ENCODE data around the gene FRMPD2.

The FRMPD2 gene, protein sequence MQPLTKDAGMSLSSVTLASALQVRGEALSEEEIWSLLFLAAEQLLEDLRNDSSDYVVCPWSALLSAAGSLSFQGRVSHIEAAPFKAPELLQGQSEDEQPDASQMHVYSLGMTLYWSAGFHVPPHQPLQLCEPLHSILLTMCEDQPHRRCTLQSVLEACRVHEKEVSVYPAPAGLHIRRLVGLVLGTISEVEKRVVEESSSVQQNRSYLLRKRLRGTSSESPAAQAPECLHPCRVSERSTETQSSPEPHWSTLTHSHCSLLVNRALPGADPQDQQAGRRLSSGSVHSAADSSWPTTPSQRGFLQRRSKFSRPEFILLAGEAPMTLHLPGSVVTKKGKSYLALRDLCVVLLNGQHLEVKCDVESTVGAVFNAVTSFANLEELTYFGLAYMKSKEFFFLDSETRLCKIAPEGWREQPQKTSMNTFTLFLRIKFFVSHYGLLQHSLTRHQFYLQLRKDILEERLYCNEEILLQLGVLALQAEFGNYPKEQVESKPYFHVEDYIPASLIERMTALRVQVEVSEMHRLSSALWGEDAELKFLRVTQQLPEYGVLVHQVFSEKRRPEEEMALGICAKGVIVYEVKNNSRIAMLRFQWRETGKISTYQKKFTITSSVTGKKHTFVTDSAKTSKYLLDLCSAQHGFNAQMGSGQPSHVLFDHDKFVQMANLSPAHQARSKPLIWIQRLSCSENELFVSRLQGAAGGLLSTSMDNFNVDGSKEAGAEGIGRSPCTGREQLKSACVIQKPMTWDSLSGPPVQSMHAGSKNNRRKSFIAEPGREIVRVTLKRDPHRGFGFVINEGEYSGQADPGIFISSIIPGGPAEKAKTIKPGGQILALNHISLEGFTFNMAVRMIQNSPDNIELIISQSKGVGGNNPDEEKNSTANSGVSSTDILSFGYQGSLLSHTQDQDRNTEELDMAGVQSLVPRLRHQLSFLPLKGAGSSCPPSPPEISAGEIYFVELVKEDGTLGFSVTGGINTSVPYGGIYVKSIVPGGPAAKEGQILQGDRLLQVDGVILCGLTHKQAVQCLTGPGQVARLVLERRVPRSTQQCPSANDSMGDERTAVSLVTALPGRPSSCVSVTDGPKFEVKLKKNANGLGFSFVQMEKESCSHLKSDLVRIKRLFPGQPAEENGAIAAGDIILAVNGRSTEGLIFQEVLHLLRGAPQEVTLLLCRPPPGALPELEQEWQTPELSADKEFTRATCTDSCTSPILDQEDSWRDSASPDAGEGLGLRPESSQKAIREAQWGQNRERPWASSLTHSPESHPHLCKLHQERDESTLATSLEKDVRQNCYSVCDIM (N-terminal part only)

DNA sequence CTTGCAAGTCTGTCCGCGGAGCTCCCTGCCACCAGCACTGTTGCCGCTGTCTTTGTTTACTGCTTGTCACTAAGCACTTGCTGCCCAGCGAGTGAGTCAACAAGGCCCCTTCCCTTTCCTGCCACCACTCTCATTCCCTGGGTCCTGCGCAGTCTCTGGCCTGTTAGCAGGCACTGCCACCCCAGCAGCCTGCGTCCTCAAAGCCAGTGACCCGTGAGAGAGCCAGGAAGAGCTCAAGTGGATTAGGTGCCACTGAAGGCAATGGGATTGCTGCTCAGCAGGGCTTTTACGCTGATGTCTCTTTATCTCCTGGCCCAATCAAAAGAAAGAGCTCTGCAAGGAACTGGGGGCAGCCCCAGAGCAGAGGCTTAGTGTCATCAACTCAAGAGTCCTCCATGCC is at the start of gene FRMPD2:
FRMPD2 (minus strand) TSS at position 61 of the 400 bp plus-strand sequence. CDS start 129 bp downstream, outside the sequence.
- no peak for DNase-seq (ENCODE audit: low spot score)

DNA sequence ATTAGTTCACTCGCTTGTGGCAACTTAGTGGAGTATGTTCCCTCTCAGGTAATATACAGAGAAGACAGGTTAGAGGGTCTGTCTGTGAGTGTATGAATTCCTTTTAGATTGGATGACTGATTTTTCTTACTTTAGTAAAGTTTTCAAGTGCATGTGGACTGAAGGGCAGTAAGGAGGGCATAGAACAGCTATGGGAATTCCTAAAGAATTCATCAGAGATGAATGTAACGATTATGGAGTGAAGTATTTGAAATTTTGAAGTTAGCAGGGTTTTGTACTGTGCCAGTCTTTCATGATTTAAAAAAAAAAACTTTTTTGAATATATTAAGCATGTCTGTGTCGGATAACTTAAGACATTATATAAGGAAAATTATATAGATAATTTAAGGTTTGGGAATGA is 47.5 kb upstream of the FRMPD2 start:
- no peak for DNase-seq (ENCODE audit: low spot score)

DNA sequence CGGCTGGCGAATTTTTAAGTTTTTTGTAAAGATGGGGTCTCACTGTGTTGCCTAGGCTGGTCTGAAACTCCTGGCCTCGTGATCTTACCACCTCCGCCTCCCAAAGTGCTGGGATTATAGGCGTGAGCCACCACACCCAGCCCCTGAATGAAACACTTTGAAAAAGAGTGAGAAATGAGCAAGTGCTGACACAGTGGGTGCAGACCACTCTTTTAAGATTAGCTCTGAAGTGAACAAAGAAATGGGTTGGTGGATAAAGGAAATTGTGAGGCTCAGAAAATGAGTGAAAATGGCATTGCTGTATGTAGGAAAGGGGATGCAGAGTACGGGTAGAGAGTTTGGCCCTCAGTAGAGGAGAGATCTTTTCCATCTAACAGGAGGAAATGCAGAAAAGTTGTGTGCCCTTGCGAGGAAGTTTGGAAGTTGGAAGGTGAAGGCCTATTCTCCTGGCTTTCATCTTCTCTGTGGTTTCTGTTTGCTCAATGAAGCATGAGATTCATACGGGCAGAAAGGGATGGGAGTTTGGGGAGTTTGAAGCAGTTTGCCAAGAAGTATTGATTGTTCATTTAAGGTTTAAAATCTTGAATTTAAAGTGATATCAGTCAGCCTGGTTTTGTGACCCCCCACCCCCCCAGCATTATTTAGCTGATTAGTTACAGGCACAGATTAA is 43.0 kb upstream of the FRMPD2 start:
- DNase-seq (ENCODE audit: low spot score), result no peak

- no peak for DNase-seq (ENCODE audit: low spot score)
Observed at GRCh38 chr10:48316236-48316635, 41.7 kb upstream of the FRMPD2 start.

DNA sequence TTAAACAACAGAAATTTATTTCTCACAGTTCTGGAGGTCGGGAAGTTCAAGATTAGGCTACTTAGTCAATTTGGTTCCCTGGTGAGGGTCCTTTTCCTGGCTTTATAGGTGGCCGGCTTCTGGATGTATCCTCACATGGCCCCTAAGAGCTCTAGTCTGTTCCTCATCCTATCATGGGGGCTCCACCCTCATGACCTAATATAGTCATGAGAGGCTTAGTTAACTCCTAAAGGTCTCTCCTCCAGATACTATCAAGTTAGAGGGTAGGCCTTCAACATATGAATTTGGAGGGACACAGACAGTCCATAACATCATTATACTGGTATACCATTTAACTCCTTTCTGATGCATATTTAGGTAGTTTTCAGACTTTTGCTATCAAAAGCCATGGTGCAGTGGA is 39.6 kb upstream of the FRMPD2 start:
- no peak for DNase-seq (ENCODE audit: low spot score)

- DNase-seq (ENCODE audit: low spot score), result peak; percentile 35
Observed at GRCh38 chr10:48309711-48310226, 35.3 kb upstream of the FRMPD2 start.

GRCh38 chr10:48307711-48308018 is 33.2 kb upstream of the FRMPD2 start:
- no peak for DNase-seq (ENCODE audit: low spot score)

DNA sequence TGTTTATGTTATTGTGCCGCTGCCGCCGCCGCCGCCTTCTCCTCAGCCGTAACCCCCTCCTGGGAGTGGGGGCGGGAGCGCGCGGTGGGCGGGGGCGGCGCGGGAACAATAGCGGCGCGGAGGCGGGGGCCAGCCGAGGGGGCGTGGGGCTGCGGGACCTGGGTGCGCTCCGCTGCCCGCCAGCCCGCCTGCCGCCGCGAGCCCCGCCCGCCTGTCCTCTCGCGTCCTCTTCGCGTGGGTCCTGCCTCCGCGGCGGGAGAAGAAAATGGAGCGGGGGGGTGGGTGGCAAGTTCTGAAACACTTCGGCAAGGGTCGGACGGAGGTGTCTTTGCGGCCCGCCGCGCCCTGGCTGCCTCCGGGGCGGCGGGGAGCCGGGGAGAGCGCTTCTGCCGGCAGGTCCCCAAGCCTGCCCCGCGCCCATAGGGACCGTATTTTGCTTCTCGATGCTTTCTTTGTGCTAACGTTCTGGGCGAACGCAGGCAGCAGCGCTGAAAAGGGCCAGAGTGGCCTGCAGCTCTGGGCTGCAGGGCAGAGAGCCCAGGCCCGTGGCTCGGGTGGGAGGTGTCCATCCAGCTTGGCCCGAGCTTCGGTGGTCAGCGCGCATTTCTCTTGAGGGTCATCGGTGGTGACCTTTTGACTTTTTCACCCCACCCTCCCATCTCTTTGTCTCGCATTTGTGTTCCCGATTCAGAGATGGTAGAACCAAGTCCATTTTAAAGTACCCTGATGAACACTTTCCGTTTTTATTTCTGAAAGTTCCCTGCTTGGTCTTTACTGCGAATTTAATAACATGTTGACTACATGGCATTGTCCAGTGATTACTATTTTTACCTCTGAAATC is 32.6 kb upstream of the FRMPD2 start:
- peak; percentile 40 for DNase-seq (ENCODE audit: low spot score)

- DNase-seq (ENCODE audit: low spot score), result peak; percentile 84
Observed at GRCh38 chr10:48306265-48306869, 31.9 kb upstream of the FRMPD2 start, which contains the start of gene MAPK8. MAPK8 (plus strand) TSS chr10:48306677; CDS start chr10:48401661, 94,984 bp downstream.

- no peak for DNase-seq (ENCODE audit: low spot score)
Observed at GRCh38 chr10:48305905-48306264, 31.4 kb upstream of the FRMPD2 start.

DNA sequence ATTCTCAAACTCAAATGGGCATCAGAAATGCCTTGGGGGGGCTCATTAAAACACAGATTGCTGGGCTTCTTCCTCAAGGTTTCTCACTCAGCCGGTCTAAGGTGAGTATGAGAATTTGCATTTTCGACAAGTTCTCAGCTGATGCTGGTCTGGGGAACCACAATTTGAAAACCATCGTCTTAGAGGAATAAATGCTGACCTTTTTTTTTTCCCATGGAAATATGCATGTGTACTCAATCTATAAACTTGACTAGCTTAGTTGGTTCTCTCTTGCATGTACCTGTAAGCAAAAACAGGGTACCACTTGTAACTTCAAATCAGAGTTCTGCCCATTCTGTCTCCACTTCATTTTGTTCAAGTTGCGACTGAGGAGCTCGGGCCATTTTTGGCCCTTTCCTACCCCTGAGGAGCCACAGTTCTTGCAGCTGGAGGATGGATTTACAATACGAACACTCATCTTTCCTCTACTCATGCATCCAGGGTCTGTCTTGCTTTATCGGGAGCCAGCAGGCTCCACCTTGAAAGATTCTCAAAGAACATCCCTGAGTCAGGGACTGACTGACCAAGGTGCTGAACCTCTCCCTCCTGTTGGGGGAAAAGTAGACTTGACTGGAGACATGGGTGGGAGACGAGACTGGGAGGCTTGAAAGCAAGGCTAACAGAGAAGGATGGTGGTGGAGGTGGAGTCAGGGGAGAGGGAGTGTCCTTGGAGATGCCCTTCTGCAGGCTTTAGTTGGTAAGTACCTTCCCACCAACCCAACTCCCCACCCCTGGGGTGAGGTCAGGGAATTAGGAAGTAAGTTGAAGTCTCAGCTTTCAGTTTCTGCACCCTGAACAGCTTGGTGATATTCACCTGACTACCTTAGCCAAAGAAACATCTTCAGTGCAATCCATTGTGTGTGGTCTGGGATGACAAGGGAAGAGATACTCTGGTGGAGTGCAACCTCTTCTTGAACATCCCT is 28.3 kb upstream of the FRMPD2 start:
- no peak for DNase-seq (ENCODE audit: low spot score)

GRCh38 chr10:48300556-48300955 is 26.1 kb upstream of the FRMPD2 start:
- DNase-seq (ENCODE audit: low spot score), result no peak

GRCh38 chr10:48299692-48300091 is 25.2 kb upstream of the FRMPD2 start:
- no peak for DNase-seq (ENCODE audit: low spot score)

GRCh38 chr10:48299066-48299465 is 24.6 kb upstream of the FRMPD2 start:
- no peak for DNase-seq (ENCODE audit: low spot score)

DNA sequence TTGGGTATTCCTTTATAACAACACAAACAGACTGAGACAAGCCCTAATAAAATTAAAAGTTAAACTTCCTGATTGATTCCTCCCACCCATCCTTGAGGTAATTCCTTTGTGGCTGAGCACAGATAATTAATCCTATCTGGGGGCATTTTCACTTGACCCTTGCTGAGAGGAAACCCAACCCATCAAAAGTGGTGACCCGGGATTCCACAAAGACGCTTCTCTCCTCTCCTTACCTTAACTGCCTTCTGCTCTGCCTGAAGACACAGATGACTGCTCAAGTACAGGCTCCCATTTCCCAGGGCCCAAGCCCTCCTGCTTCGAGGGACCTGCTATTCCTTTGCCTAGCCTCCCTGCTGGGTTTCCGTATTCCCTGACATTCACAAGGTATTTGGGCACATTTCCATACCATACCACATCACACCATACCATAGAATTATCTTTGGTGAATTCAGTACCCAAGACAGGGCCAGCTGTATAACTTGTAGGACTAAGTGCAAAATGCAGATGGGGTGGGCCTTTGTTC is 22.1 kb upstream of the FRMPD2 start:
- no peak for DNase-seq (ENCODE audit: low spot score)

GRCh38 chr10:48294431-48294830 is 19.9 kb upstream of the FRMPD2 start:
- no peak for DNase-seq (ENCODE audit: low spot score)

DNA sequence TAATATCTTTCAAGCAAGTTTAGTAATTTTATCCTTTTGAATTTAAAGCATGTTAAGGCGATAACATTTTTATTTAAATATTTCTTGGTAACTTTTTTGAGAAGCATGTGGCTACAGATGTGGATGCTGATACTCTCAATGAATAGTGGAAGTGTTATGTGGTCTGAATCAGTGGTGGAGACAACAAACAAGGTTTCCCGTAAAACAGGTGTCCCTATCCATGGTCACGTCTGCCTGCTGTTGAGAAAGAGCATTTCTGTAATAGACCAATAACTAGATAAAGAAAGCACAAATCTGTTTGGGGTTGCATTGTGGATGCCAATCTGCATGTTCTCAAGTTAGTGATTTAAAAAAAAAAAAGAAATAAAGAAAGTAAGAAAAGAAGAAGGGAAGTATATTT is 18.1 kb upstream of the FRMPD2 start:
- DNase-seq (ENCODE audit: low spot score), result no peak

DNA sequence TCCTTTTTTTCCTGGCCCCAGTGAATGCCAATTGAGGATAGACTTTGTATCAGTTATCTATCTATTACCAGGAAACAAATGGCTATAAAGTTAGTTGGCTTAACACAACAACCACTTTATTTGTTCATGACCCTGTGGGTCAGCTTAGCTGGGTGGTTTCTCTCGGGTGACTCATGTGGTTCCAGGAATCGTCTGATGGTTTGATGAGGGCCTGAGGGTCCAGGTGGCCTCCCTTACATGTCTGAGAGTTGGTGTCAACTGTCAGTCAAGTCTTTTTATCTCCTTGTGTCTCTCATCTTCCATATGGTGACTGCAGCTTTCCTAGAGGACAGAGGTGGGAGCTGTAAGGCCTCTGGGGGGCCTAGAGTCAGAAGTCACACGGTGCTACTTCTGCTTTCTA is 16.7 kb upstream of the FRMPD2 start:
- no peak for DNase-seq (ENCODE audit: low spot score)

- DNase-seq (ENCODE audit: low spot score), result no peak
Observed at GRCh38 chr10:48290286-48290685, 15.8 kb upstream of the FRMPD2 start.

Data from cerebellar cortex (tissue), 1 donor.